H9 (cell line): ENCODE data around the gene PLAAT3. TPM values are rescaled to one million over a fixed set of nuclear protein-coding genes. Genes with fewer than 3 reads are reported as not detected.

ENCODE experiments used
- DNase-seq: peaks from one replicate; pipeline ENCODE4 v3.0.0-alpha.2; 2017
- H2AFZ ChIP-seq: one replicate; pipeline ENCODE4 v1.6.1; 2013; ENCODE audit warnings: mild to moderate bottlenecking, low read length, control low read depth, moderate library complexity
- H2AK5ac ChIP-seq: 2 replicates; pipeline ENCODE4 v1.6.1; 2013; ENCODE audit warnings: low read length, control low read depth, mixed read lengths; ENCODE audit not compliant: insufficient read length
- H2BK120ac ChIP-seq: one replicate; pipeline ENCODE4 v1.6.1; 2013; ENCODE audit warnings: low read depth, mild to moderate bottlenecking, low read length, control low read depth, inconsistent platforms; ENCODE audit not compliant: poor library complexity, severe bottlenecking
- H2BK12ac ChIP-seq: 2 replicates; pipeline ENCODE4 v1.6.1; 2013; ENCODE audit warnings: low read length, control low read depth, mixed read lengths, low read depth; ENCODE audit not compliant: insufficient read length
- H2BK15ac ChIP-seq: 2 replicates; pipeline ENCODE4 v1.6.1; 2013; ENCODE audit warnings: low read depth, low read length, control low read depth
- H2BK20ac ChIP-seq: one replicate; pipeline ENCODE4 v1.6.1; 2013; ENCODE audit warnings: low read depth, mild to moderate bottlenecking, low read length, control low read depth, inconsistent platforms; ENCODE audit not compliant: poor library complexity, severe bottlenecking
- H2BK5ac ChIP-seq: 2 replicates; pipeline ENCODE4 v1.6.1; 2013; ENCODE audit warnings: low read length, control low read depth, mixed read lengths; ENCODE audit not compliant: insufficient read length
- H3K14ac ChIP-seq: 2 replicates; pipeline ENCODE4 v1.6.1; 2013; ENCODE audit warnings: low read length, control low read depth; ENCODE audit not compliant: insufficient read depth
- H3K18ac ChIP-seq: 2 replicates; pipeline ENCODE4 v1.6.1; 2013; ENCODE audit warnings: low read depth, mild to moderate bottlenecking, mixed read lengths, low read length, control low read depth; ENCODE audit not compliant: insufficient read length
- H3K23ac ChIP-seq: 2 replicates; pipeline ENCODE4 v1.6.1; 2013; ENCODE audit warnings: low read length, control low read depth, mixed read lengths, low read depth; ENCODE audit not compliant: insufficient read length
- H3K23me2 ChIP-seq: 2 replicates; pipeline ENCODE4 v1.6.1; 2013; ENCODE audit warnings: low read depth, mild to moderate bottlenecking, mixed read lengths, low read length, control low read depth; ENCODE audit not compliant: insufficient read length, poor library complexity, severe bottlenecking
- H3K27ac ChIP-seq: 2 replicates; pipeline ENCODE4 v1.5.1; 2013; ENCODE audit warnings: low read length, control low read depth, mixed read lengths, low read depth; ENCODE audit not compliant: insufficient read length
- H3K27me3 ChIP-seq: 2 replicates; pipeline ENCODE4 v1.6.1; 2013; ENCODE audit warnings: low read length, control low read depth, inconsistent platforms; ENCODE audit not compliant: insufficient read depth
- H3K4ac ChIP-seq: 2 replicates; pipeline ENCODE4 v1.6.1; 2013; ENCODE audit warnings: low read depth, mild to moderate bottlenecking, control low read depth, inconsistent platforms, low read length, moderate library complexity
- H3K4me1 ChIP-seq: 2 replicates; pipeline ENCODE4 v1.6.1; 2013; ENCODE audit warnings: low read length, control low read depth, inconsistent platforms; ENCODE audit not compliant: insufficient read depth
- H3K4me2 ChIP-seq: 2 replicates; pipeline ENCODE4 v1.6.1; 2013; ENCODE audit warnings: low read length, control low read depth, mixed read lengths; ENCODE audit not compliant: insufficient read length, insufficient read depth
- H3K56ac ChIP-seq: 2 replicates; pipeline ENCODE4 v1.6.1; 2013; ENCODE audit warnings: low read depth, mild to moderate bottlenecking, mixed read lengths, low read length, control low read depth; ENCODE audit not compliant: insufficient read length
- H3K79me1 ChIP-seq: 2 replicates; pipeline ENCODE4 v1.6.1; 2013; ENCODE audit warnings: low read depth, mild to moderate bottlenecking, moderate library complexity, low read length, control low read depth, inconsistent platforms; ENCODE audit not compliant: insufficient read depth, poor library complexity, severe bottlenecking
- H3K79me2 ChIP-seq: 2 replicates; pipeline ENCODE4 v1.6.1; 2013; ENCODE audit warnings: low read length, control low read depth, inconsistent platforms; ENCODE audit not compliant: insufficient read depth
- H3K9ac ChIP-seq: 2 replicates; pipeline ENCODE4 v1.6.1; 2013; ENCODE audit warnings: low read length, control low read depth, mixed read lengths; ENCODE audit not compliant: insufficient read length; ENCODE audit errors: extremely low read depth
- H3K9me3 ChIP-seq: one replicate; pipeline ENCODE4 v1.6.1; 2013; ENCODE audit warnings: low read depth, low read length, inconsistent platforms; ENCODE audit not compliant: control insufficient read depth
- H3T11ph ChIP-seq: one replicate; pipeline ENCODE4 v1.6.1; 2013; ENCODE audit warnings: mild to moderate bottlenecking, low read length, control low read depth, inconsistent platforms
- H4K20me1 ChIP-seq: one replicate; pipeline ENCODE4 v1.6.1; 2013; ENCODE audit not compliant: control insufficient read depth, insufficient read length, insufficient read depth
- H4K5ac ChIP-seq: 2 replicates; pipeline ENCODE4 v1.6.1; 2013; ENCODE audit warnings: low read depth, mild to moderate bottlenecking, mixed read lengths, low read length, control low read depth; ENCODE audit not compliant: insufficient read length
- H4K8ac ChIP-seq: replicated peaks from 2 replicates; pipeline ENCODE4 v1.6.1; 2013; ENCODE audit warnings: low read length, control low read depth, mixed read lengths, low read depth; ENCODE audit not compliant: insufficient read length
- H4K91ac ChIP-seq: 2 replicates; pipeline ENCODE4 v1.6.1; 2013; ENCODE audit warnings: low read depth, mild to moderate bottlenecking, moderate library complexity, mixed read lengths, low read length, control low read depth; ENCODE audit not compliant: insufficient read length
- H3K27ac Mint-ChIP-seq, 3 experiments: 2 replicates in 2 of 3; 3 replicates in 1 of 3; pipeline ENCODE4 v1.8.0; 2020 to 2021; ENCODE audit warnings: mixed read lengths in 3 of 3, mild to moderate bottlenecking in 1 of 3, moderate library complexity in 1 of 3
- H3K27me3 Mint-ChIP-seq: 2 replicates; pipeline ENCODE4 v1.8.0; 2021; ENCODE audit warnings: low read depth, mild to moderate bottlenecking, moderate library complexity, mixed read lengths
- H3K36me3 Mint-ChIP-seq, 3 experiments: 2 replicates in 2 of 3; 3 replicates in 1 of 3; pipeline ENCODE4 v1.8.0; 2020 to 2021; ENCODE audit warnings: low read depth in 3 of 3, mixed read lengths in 3 of 3; ENCODE audit not compliant: insufficient read depth in 1 of 3
- H3K4me1 Mint-ChIP-seq, 2 experiments: 2 replicates each; pipeline ENCODE4 v1.8.0; 2020; ENCODE audit warnings: mixed read lengths in 2 of 2
- H3K4me3 Mint-ChIP-seq, 2 experiments: 2 replicates in 1 of 2; 3 replicates in 1 of 2; pipeline ENCODE4 v1.8.0; 2020 to 2021; ENCODE audit warnings: mild to moderate bottlenecking in 2 of 2, mixed read lengths in 2 of 2, moderate library complexity in 1 of 2
- H3K9me3 Mint-ChIP-seq, 2 experiments: 2 replicates in 1 of 2; 3 replicates in 1 of 2; pipeline ENCODE4 v1.8.0; 2020; ENCODE audit warnings: mild to moderate bottlenecking in 2 of 2, mixed read lengths in 2 of 2, moderate library complexity in 1 of 2
- CTCF ChIP-seq: fragments of 200-600 bp; sonication (generic); conservative IDR thresholded peaks from 3 replicates; pipeline ENCODE4 v1.8.0; 2021; ENCODE audit warnings: antibody characterized with exemption, mild to moderate bottlenecking
- total RNA-seq: library from RNA; stranded (reverse); gene quantifications from 2 replicates; pipeline ENCODE4 v1.2.1, GENCODE V29; 2021

PLAAT3 gene
- total RNA-seq, 1 experiment from 2014 or later: 188 TPM

GRCh38 chr11:63641727-63642126 is 27.5 kb upstream of the PLAAT3 start:
- Histone ChIP-seq H2AFZ (no peak overlapping the region), H2BK12ac (no peak overlapping the region), H3K4me2 (no peak overlapping the region), H3K27ac (no peak overlapping the region), H4K20me1 (no peaks in the 10 kb centered on the region), H2AK5ac (no peak overlapping the region), H3K79me2 (no peaks in the 10 kb centered on the region), H3K18ac (no peak overlapping the region), H3K4ac (no peak overlapping the region), H4K5ac (no peak overlapping the region), H3K79me1 (no peaks in the 10 kb centered on the region), H3K4me1 (no peaks in the 10 kb centered on the region), H3K56ac (no peak overlapping the region), H2BK5ac (no peak overlapping the region), H3T11ph (no peak overlapping the region), H2BK15ac (no peak overlapping the region), H3K9me3 (no peaks in the 10 kb centered on the region), H4K8ac (no peak overlapping the region), H3K9ac (no peak overlapping the region), H4K91ac (no peak overlapping the region), H2BK20ac (no peak overlapping the region), H3K23ac (no peak overlapping the region), H3K23me2 (no peaks in the 10 kb centered on the region), H3K27me3 (no peaks in the 10 kb centered on the region), H3K14ac (no peak overlapping the region), H2BK120ac (no peak overlapping the region)
- H3K4me1 Mint-ChIP-seq: no peaks in the 10 kb centered on the region
- no peaks in the 10 kb centered on the region for H3K9me3 Mint-ChIP-seq
- no peaks in the 10 kb centered on the region for H3K27me3 Mint-ChIP-seq
- no peak overlapping the region for H3K27ac Mint-ChIP-seq
- no peak for DNase-seq
- peaks cover 13 to 55% (median 44%) of the 10 kb centered on the region in 3 experiments; a peak in 6 of 7 replicates for H3K36me3 Mint-ChIP-seq
- no peak overlapping the region for H3K4me3 Mint-ChIP-seq
- no peak; the same call in 2 of the 3 replicates for TF ChIP-seq CTCF
